GM12878 (cell line): Measurements from ENCODE around the gene SKIDA1. TPM values are rescaled to one million over a fixed set of nuclear protein-coding genes. Genes with fewer than 3 reads are reported as not detected.

Experiments used
- ATAC-seq: fragments of 200-7000 bp; cut with Tn5 transposase; 3 replicates; pipeline ENCODE4 v1.9.1; 2020; ENCODE audit warnings: mild to moderate bottlenecking, moderate library complexity
- BruUV-seq: library from RNA; stranded (reverse); fragments of 400-500 nt; replicated peaks from 2 replicates; lab custom pipeline; 2021; lab: Mats Ljungman, UMichigan
- CTCF ChIA-PET: fragments of 300-600 bp; sonication (Branson Sonifier 250); formaldehyde crosslinking; extraction: SDS; loops from one replicate; lab custom pipeline; 2021; ENCODE audit warnings: inconsistent platforms; lab: Yijun Ruan, JAX
- POLR2A ChIA-PET: fragments of 350-600 bp; formaldehyde crosslinking; extraction: SDS; loops from one replicate; lab custom pipeline; 2021; ENCODE audit warnings: inconsistent platforms; lab: Charles Lee
- RAD21 ChIA-PET: fragments of 300-600 bp; sonication (Branson Sonifier 250); formaldehyde crosslinking; loops from one replicate; lab custom pipeline; 2023; ENCODE audit warnings: antibody characterized with exemption; ENCODE audit not compliant: unreplicated experiment; lab: Charles Lee
- SMC1A ChIA-PET: fragments of 300-600 bp; sonication (Branson Sonifier 250); formaldehyde crosslinking; loops from one replicate; lab custom pipeline; 2023; ENCODE audit not compliant: unreplicated experiment, uncharacterized antibody; lab: Charles Lee
- DNase-seq: peaks from one replicate; pipeline ENCODE4 v3.0.0-alpha.2; 2011; ENCODE audit warnings: low read depth, low spot score
- FAIRE-seq: peaks from 3 replicates; lab custom pipeline; 2011; peaks lifted over from hg19 to GRCh38; lab: Jason Lieb, UNC
- H2AFZ ChIP-seq: 2 replicates; pipeline ENCODE4 v1.6.0; 2011; ENCODE audit warnings: low read depth, low read length, control low read depth; ENCODE audit not compliant: control insufficient read depth
- H3K27ac ChIP-seq: 2 replicates; pipeline ENCODE4 v1.5.1; 2011; ENCODE audit warnings: control low read depth; ENCODE audit not compliant: control insufficient read depth, insufficient read depth
- H3K27me3 ChIP-seq, 2 experiments: replicated peaks in 1 of 2; 2 replicates each; pipeline versions ENCODE4 v1.6.0 to v1.6.1; 2011; ENCODE audit warnings: low read length in 1 of 2; ENCODE audit not compliant: control insufficient read depth in 2 of 2, insufficient read depth in 2 of 2
- H3K36me3 ChIP-seq, 2 experiments: 2 replicates each; pipeline ENCODE4 v1.5.1; 2011; ENCODE audit warnings: low read length in 1 of 2; ENCODE audit not compliant: control insufficient read depth in 2 of 2, insufficient read depth in 2 of 2
- H3K4me1 ChIP-seq: 2 replicates; pipeline ENCODE4 v1.6.1; 2011; ENCODE audit warnings: mild to moderate bottlenecking, low read length, moderate library complexity, mixed read lengths; ENCODE audit not compliant: control insufficient read depth, insufficient read depth
- H3K4me2 ChIP-seq: 2 replicates; pipeline ENCODE4 v1.6.0; 2011; ENCODE audit warnings: control low read depth; ENCODE audit not compliant: control insufficient read depth, insufficient read depth
- H3K4me3 ChIP-seq: fragments of 200-600 bp; sonication (generic); 2 replicates; pipeline ENCODE4 v1.5.1; 2016
- H3K79me2 ChIP-seq: 2 replicates; pipeline ENCODE4 v1.6.0; 2011; ENCODE audit warnings: low read length; ENCODE audit not compliant: control insufficient read depth, insufficient read depth
- H3K9ac ChIP-seq: 2 replicates; pipeline ENCODE4 v1.8.0; 2011; ENCODE audit warnings: low read length, control low read depth, mixed read lengths; ENCODE audit not compliant: control insufficient read depth, insufficient read depth
- H3K9me3 ChIP-seq: replicated peaks from 3 replicates; pipeline ENCODE4 v1.5.1; 2011; ENCODE audit warnings: mild to moderate bottlenecking, low read length; ENCODE audit not compliant: control insufficient read depth, insufficient read depth
- H4K20me1 ChIP-seq: 2 replicates; pipeline ENCODE4 v1.6.0; 2011; ENCODE audit not compliant: control insufficient read depth, insufficient read depth
- BCL3 ChIP-seq: IDR thresholded peaks from 2 replicates; pipeline ENCODE4 v1.6.1; 2011; ENCODE audit warnings: borderline replicate concordance, low read depth, mild to moderate bottlenecking, moderate library complexity, low read length; ENCODE audit not compliant: insufficient read depth, poor library complexity, severe bottlenecking
- BMI1 ChIP-seq: fragments of 450-650 bp; IDR thresholded peaks from 2 replicates; pipeline ENCODE4 v1.6.1; 2016; ENCODE audit warnings: mild to moderate bottlenecking, moderate library complexity, borderline replicate concordance
- CHD2 ChIP-seq: IDR thresholded peaks from 2 replicates; pipeline ENCODE4 v1.6.1; 2011; ENCODE audit warnings: low read depth, low read length, improper control_type of control experiment, borderline replicate concordance
- DPF2 ChIP-seq: fragments of 450-650 bp; IDR thresholded peaks from 2 replicates; pipeline ENCODE4 v1.6.1; 2017; ENCODE audit warnings: mild to moderate bottlenecking
- EED ChIP-seq: sonication (generic); IDR thresholded peaks from 2 replicates; pipeline ENCODE4 v1.6.1; 2016; ENCODE audit warnings: antibody characterized with exemption, low read depth
- EGR1 ChIP-seq, 2 experiments: IDR thresholded peaks; 1 replicate in 1 of 2; 2 replicates in 1 of 2; pipeline ENCODE4 v1.6.1; 2011 to 2012; ENCODE audit warnings: low read depth in 2 of 2, low read length in 2 of 2, borderline replicate concordance in 1 of 2, mild to moderate bottlenecking in 1 of 2, moderate library complexity in 1 of 2
- IKZF2 ChIP-seq, 2 experiments: fragments of 450-650 bp; IDR thresholded peaks; 2 replicates each; pipeline ENCODE4 v1.6.1; 2017; ENCODE audit warnings: mild to moderate bottlenecking in 2 of 2, moderate library complexity in 2 of 2
- IRF4 ChIP-seq: IDR thresholded peaks from 2 replicates; pipeline ENCODE4 v1.6.1; 2011; ENCODE audit warnings: low read depth, low read length
- MEF2A ChIP-seq: IDR thresholded peaks from 2 replicates; pipeline ENCODE4 v1.6.1; 2011; ENCODE audit warnings: low read depth, mild to moderate bottlenecking, low read length, moderate library complexity; ENCODE audit not compliant: insufficient read depth
- MTA2 ChIP-seq: fragments of 450-650 bp; IDR thresholded peaks from 2 replicates; pipeline ENCODE4 v1.6.1; 2016; ENCODE audit warnings: low read depth, mild to moderate bottlenecking, moderate library complexity
- NRF1 ChIP-seq: conservative IDR thresholded peaks from 2 replicates; pipeline ENCODE4 v1.6.1; 2011; ENCODE audit warnings: mild to moderate bottlenecking, low read depth, low read length, improper control_type of control experiment
- POLR2A ChIP-seq: IDR thresholded peaks from 2 replicates; pipeline ENCODE4 v1.6.1; 2011; ENCODE audit warnings: low read depth, mild to moderate bottlenecking, low read length
- RUNX3 ChIP-seq: IDR thresholded peaks from 2 replicates; pipeline ENCODE4 v1.6.1; 2012; ENCODE audit warnings: low read length, inconsistent platforms
- SIN3A ChIP-seq: IDR thresholded peaks from 2 replicates; pipeline ENCODE4 v1.6.1; 2012; ENCODE audit warnings: low read depth, low read length, improper control_type of control experiment
- SMC3 ChIP-seq: IDR thresholded peaks from 2 replicates; pipeline ENCODE4 v1.6.1; 2011; ENCODE audit warnings: low read length, improper control_type of control experiment, borderline replicate concordance
- STAT3 ChIP-seq: IDR thresholded peaks from 2 replicates; pipeline ENCODE4 v1.6.1; 2011; ENCODE audit warnings: low read depth, low read length, improper control_type of control experiment
- ZNF217 ChIP-seq: fragments of 450-650 bp; IDR thresholded peaks from 2 replicates; pipeline ENCODE4 v1.6.1; 2017; ENCODE audit warnings: antibody characterized with exemption, mild to moderate bottlenecking
- ZNF687 ChIP-seq: fragments of 450-650 bp; IDR thresholded peaks from 2 replicates; pipeline ENCODE4 v1.6.1; 2017; ENCODE audit warnings: mild to moderate bottlenecking, moderate library complexity
- ZSCAN29 ChIP-seq: fragments of 450-650 bp; IDR thresholded peaks from 2 replicates; pipeline ENCODE4 v1.6.1; 2017; ENCODE audit warnings: mild to moderate bottlenecking, moderate library complexity
- ZZZ3 ChIP-seq: IDR thresholded peaks from 2 replicates; pipeline ENCODE4 v1.6.1; 2011; ENCODE audit warnings: low read depth; ENCODE audit not compliant: control insufficient read depth, insufficient read length
- WGBS: methylation state at CpG from one replicate; pipeline ENCODE4 v1.1.6; 2016; ENCODE audit warnings: low lambda C conversion rate; ENCODE audit not compliant: insufficient replicate concordance, insufficient coverage; ENCODE audit errors: missing lambda C conversion rate; 5-methylcytosine and 5-hydroxymethylcytosine counted together
- in situ Hi-C: fragments of 300-500 bp; cut with MboI; formaldehyde crosslinking; loops from 9 replicates; pipeline ENCODE4 v1.14.3; 2018; ENCODE audit warnings: mixed read lengths
- intact Hi-C: fragments of 100-400 bp; cut with micrococcal nuclease; formaldehyde crosslinking; loops from one replicate; pipeline ENCODE4 v1.14.2; 2022; ENCODE audit not compliant: unreplicated experiment
- polyA plus RNA-seq, 11 experiments: library from polyadenylated mRNA; depleted of rRNA in 4 of 11; unstranded in 6 of 11; stranded (reverse) in 5 of 11; fragments of >200 nt; fragmentation: Nextera tagmentation in 4 of 11; fragmentation: Illumina TruSeq in 1 of 11; extraction: Ambion mirVana in 4 of 11; extraction: Trizol in 1 of 11; gene quantifications; 1 replicate in 1 of 11; 2 replicates in 10 of 11; pipeline versions ENCODE4 v1.2.1 to v1.2.3, GENCODE V29; 2011 to 2016; ENCODE audit warnings: inconsistent platforms in 2 of 11, missing spikeins in 2 of 11, low read depth in 1 of 11
- total RNA-seq, 4 experiments: library from RNA; depleted of rRNA in 3 of 4; stranded (reverse); fragments of >200 nt in 3 of 4; fragmentation: Illumina TruSeq in 1 of 4; extraction: Trizol in 1 of 4; gene quantifications; 2 replicates each; pipeline versions ENCODE4 v1.2.1 to v1.2.3, GENCODE V29; 2013 to 2021

The SKIDA1 gene
- total and polyA plus RNA-seq, 10 of the 15 experiments (the other 5 are each of a cell fraction or from before 2014, with no cell fraction given): 0.05 to 0.90 (median 0.28) TPM

GRCh38 chr10:21526188-21526859 lies 842 bp upstream of the SKIDA1 start:
- DNase-seq: no peak
- CTCF ChIA-PET: interaction anchor here (1.0 to 1.1 kb wide), 2 partner anchors 148 to 206 kb away, joined by 3 read pairs; no protein-coding TSS in a partner anchor
- H3K36me3 ChIP-seq: no peaks in the 10 kb centered on the region
- SMC1A ChIA-PET: interaction anchor here (0.6 to 1.5 kb wide), 2 partner anchors 13 to 30 kb away, joined by 3 to 5 read pairs; no protein-coding TSS in a partner anchor
- WGBS: under 1% methylated on average over 41 of the region's 56 CpGs
- RAD21 ChIA-PET: interaction anchor here (1.1 kb wide), 1 partner anchor 30 kb away, joined by 5 read pairs; no protein-coding TSS in a partner anchor
- in situ Hi-C loops: loop anchor here (5.0 kb wide), 1 partner anchor 791 kb away; the partner anchor contains the start of gene COMMD3
- H4K20me1 ChIP-seq: no peaks in the 10 kb centered on the region
- peak; percentile 75 for ATAC-seq
- H3K79me2 ChIP-seq: no peaks in the 10 kb centered on the region
- no peak for FAIRE-seq
- peaks cover 13% of the 10 kb centered on the region for H3K4me1 ChIP-seq
- intact Hi-C loops: no loop called here
- H3K9me3 ChIP-seq: no peaks in the 10 kb centered on the region
- peak overlapping the region; percentile 83 for H3K4me2 ChIP-seq
- H3K9ac ChIP-seq: peak overlapping the region; percentile 19
- H3K4me3 ChIP-seq: peak overlapping the region; percentile 80
- H3K27ac ChIP-seq: peak overlapping the region; percentile 39; the same call in 1 of the 2 replicates
- H3K27me3 ChIP-seq: peaks cover 0 to 4% of the 10 kb centered on the region in 2 experiments; a peak in 1 of 4 replicates
- BruUV-seq: TSS peak; percentile 84
- POLR2A ChIA-PET: interaction anchor here (0.5 to 1.0 kb wide), 3 partner anchors 10 to 246 kb away, joined by 4 read pairs; no protein-coding TSS in a partner anchor
- peak overlapping the region; percentile 66 for H2AFZ ChIP-seq
- TF ChIP-seq SIN3A: 0 out of 2 replicates have a peak, but pooled peaks have one; percentile 49
- TF ChIP-seq MTA2: no peak
- TF ChIP-seq DPF2: no peak
- TF ChIP-seq SMC3: no peak
- TF ChIP-seq EGR1 (IDR thresholded peaks at IDR 0.05; ENCODE audit: borderline replicate concordance in 1 of 2, low read depth in 2 of 2, low read length in 2 of 2): peak in 1 of 2 experiments; percentile 96; a peak in 2 of 3 replicates
- TF ChIP-seq BMI1: 0 out of 2 replicates have a peak, but pooled peaks have one; percentile 43
- peak; percentile 69; the same call in 1 of the 2 replicates for TF ChIP-seq POLR2A
- no peak for TF ChIP-seq RUNX3
- 0 out of 2 replicates have a peak, but pooled peaks have one; percentile 14 for TF ChIP-seq CHD2
- TF ChIP-seq STAT3: no peak
- TF ChIP-seq BCL3: no peak
- TF ChIP-seq ZNF687: peak; percentile 41
- TF ChIP-seq EED: peak; percentile 14; the same call in 1 of the 2 replicates
- TF ChIP-seq IKZF2 (IDR thresholded peaks at IDR 0.05): peak in 1 of 2 experiments; percentile 32; a peak in 1 of 4 replicates
- TF ChIP-seq MEF2A: no peak
- no peak for TF ChIP-seq ZZZ3
- no peak for TF ChIP-seq NRF1
- TF ChIP-seq IRF4: no peak
- TF ChIP-seq ZSCAN29: no peak
- no peak for TF ChIP-seq ZNF217
